ENCODE measurements around the gene ARHGAP6.

- TF ChIP-seq POLR2A (IDR thresholded peaks at IDR 0.05) (no peak), CTCF (IDR thresholded peaks at IDR 0.05) (no peak)
Measured at GRCh38 chrX:11393949-11394654, 271.6 kb downstream of the ARHGAP6 start.

Data from uterus (tissue), 2 donors.